GM12878 (cell line): Measurements from ENCODE around the gene SPINT2. TPM values are rescaled to one million over a fixed set of nuclear protein-coding genes. Genes with fewer than 3 reads are reported as not detected.

Source experiments
- ATAC-seq: fragments of 200-7000 bp; cut with Tn5 transposase; 3 replicates; pipeline ENCODE4 v1.9.1; 2020; ENCODE audit warnings: mild to moderate bottlenecking, moderate library complexity
- BruUV-seq: library from RNA; stranded (reverse); fragments of 400-500 nt; replicated peaks from 2 replicates; lab custom pipeline; 2021; lab: Mats Ljungman, UMichigan
- CTCF ChIA-PET: fragments of 300-600 bp; sonication (Branson Sonifier 250); formaldehyde crosslinking; extraction: SDS; loops from one replicate; lab custom pipeline; 2021; ENCODE audit warnings: inconsistent platforms; lab: Yijun Ruan, JAX
- POLR2A ChIA-PET: fragments of 350-600 bp; formaldehyde crosslinking; extraction: SDS; loops from one replicate; lab custom pipeline; 2021; ENCODE audit warnings: inconsistent platforms; lab: Charles Lee
- RAD21 ChIA-PET: fragments of 300-600 bp; sonication (Branson Sonifier 250); formaldehyde crosslinking; loops from one replicate; lab custom pipeline; 2023; ENCODE audit warnings: antibody characterized with exemption; ENCODE audit not compliant: unreplicated experiment; lab: Charles Lee
- SMC1A ChIA-PET: fragments of 300-600 bp; sonication (Branson Sonifier 250); formaldehyde crosslinking; loops from one replicate; lab custom pipeline; 2023; ENCODE audit not compliant: unreplicated experiment, uncharacterized antibody; lab: Charles Lee
- DNase-seq: peaks from one replicate; pipeline ENCODE4 v3.0.0-alpha.2; 2011; ENCODE audit warnings: low read depth, low spot score
- FAIRE-seq: peaks from 3 replicates; lab custom pipeline; 2011; peaks lifted over from hg19 to GRCh38; lab: Jason Lieb, UNC
- H2AFZ ChIP-seq: 2 replicates; pipeline ENCODE4 v1.6.0; 2011; ENCODE audit warnings: low read depth, low read length, control low read depth; ENCODE audit not compliant: control insufficient read depth
- H3K27ac ChIP-seq: 2 replicates; pipeline ENCODE4 v1.5.1; 2011; ENCODE audit warnings: control low read depth; ENCODE audit not compliant: control insufficient read depth, insufficient read depth
- H3K27me3 ChIP-seq, 2 experiments: replicated peaks in 1 of 2; 2 replicates each; pipeline versions ENCODE4 v1.6.0 to v1.6.1; 2011; ENCODE audit warnings: low read length in 1 of 2; ENCODE audit not compliant: control insufficient read depth in 2 of 2, insufficient read depth in 2 of 2
- H3K36me3 ChIP-seq, 2 experiments: 2 replicates each; pipeline ENCODE4 v1.5.1; 2011; ENCODE audit warnings: low read length in 1 of 2; ENCODE audit not compliant: control insufficient read depth in 2 of 2, insufficient read depth in 2 of 2
- H3K4me1 ChIP-seq: 2 replicates; pipeline ENCODE4 v1.6.1; 2011; ENCODE audit warnings: mild to moderate bottlenecking, low read length, moderate library complexity, mixed read lengths; ENCODE audit not compliant: control insufficient read depth, insufficient read depth
- H3K4me2 ChIP-seq: 2 replicates; pipeline ENCODE4 v1.6.0; 2011; ENCODE audit warnings: control low read depth; ENCODE audit not compliant: control insufficient read depth, insufficient read depth
- H3K4me3 ChIP-seq: fragments of 200-600 bp; sonication (generic); 2 replicates; pipeline ENCODE4 v1.5.1; 2016
- H3K79me2 ChIP-seq: 2 replicates; pipeline ENCODE4 v1.6.0; 2011; ENCODE audit warnings: low read length; ENCODE audit not compliant: control insufficient read depth, insufficient read depth
- H3K9ac ChIP-seq: 2 replicates; pipeline ENCODE4 v1.8.0; 2011; ENCODE audit warnings: low read length, control low read depth, mixed read lengths; ENCODE audit not compliant: control insufficient read depth, insufficient read depth
- H3K9me3 ChIP-seq: replicated peaks from 3 replicates; pipeline ENCODE4 v1.5.1; 2011; ENCODE audit warnings: mild to moderate bottlenecking, low read length; ENCODE audit not compliant: control insufficient read depth, insufficient read depth
- H4K20me1 ChIP-seq: 2 replicates; pipeline ENCODE4 v1.6.0; 2011; ENCODE audit not compliant: control insufficient read depth, insufficient read depth
- BACH1 ChIP-seq: fragments of 450-650 bp; IDR thresholded peaks from 2 replicates; pipeline ENCODE4 v1.6.1; 2017; ENCODE audit warnings: mild to moderate bottlenecking, borderline replicate concordance
- BRCA1 ChIP-seq: IDR thresholded peaks from 2 replicates; pipeline ENCODE4 v1.6.1; 2011; ENCODE audit warnings: low read depth, low read length, improper control_type of control experiment
- CHD1 ChIP-seq: IDR thresholded peaks from 2 replicates; pipeline ENCODE4 v1.6.1; 2012; ENCODE audit warnings: low read depth, low read length, improper control_type of control experiment
- CREM ChIP-seq: IDR thresholded peaks from 2 replicates; pipeline ENCODE4 v1.6.1; 2014; ENCODE audit warnings: antibody characterized with exemption, low read depth
- EP300 ChIP-seq, 2 experiments: fragments of 150-350 bp in 1 of 2; IDR thresholded peaks; 2 replicates each; pipeline ENCODE4 v1.6.1; 2011 to 2012; ENCODE audit warnings: low read depth in 2 of 2, low read length in 2 of 2, borderline replicate concordance in 1 of 2, improper control_type of control experiment in 1 of 2, inconsistent platforms in 1 of 2; ENCODE audit not compliant: control insufficient read depth in 1 of 2
- IRF4 ChIP-seq: IDR thresholded peaks from 2 replicates; pipeline ENCODE4 v1.6.1; 2011; ENCODE audit warnings: low read depth, low read length
- NBN ChIP-seq: fragments of 450-650 bp; IDR thresholded peaks from 2 replicates; pipeline ENCODE4 v1.6.1; 2016
- SIX5 ChIP-seq: IDR thresholded peaks from 2 replicates; pipeline ENCODE4 v1.6.1; 2011; ENCODE audit warnings: mild to moderate bottlenecking, low read depth, low read length, moderate library complexity; ENCODE audit not compliant: severe bottlenecking
- SMAD1 ChIP-seq: fragments of 450-650 bp; IDR thresholded peaks from 2 replicates; pipeline ENCODE4 v1.6.1; 2018; ENCODE audit warnings: mild to moderate bottlenecking, low read depth; ENCODE audit not compliant: partially characterized antibody
- TCF12 ChIP-seq: IDR thresholded peaks from 2 replicates; pipeline ENCODE4 v1.6.1; 2011; ENCODE audit warnings: low read depth, mild to moderate bottlenecking, low read length
- WGBS: methylation state at CpG from one replicate; pipeline ENCODE4 v1.1.6; 2016; ENCODE audit warnings: low lambda C conversion rate; ENCODE audit not compliant: insufficient replicate concordance, insufficient coverage; ENCODE audit errors: missing lambda C conversion rate; 5-methylcytosine and 5-hydroxymethylcytosine counted together
- in situ Hi-C: fragments of 300-500 bp; cut with MboI; formaldehyde crosslinking; loops from 9 replicates; pipeline ENCODE4 v1.14.3; 2018; ENCODE audit warnings: mixed read lengths
- intact Hi-C: fragments of 100-400 bp; cut with micrococcal nuclease; formaldehyde crosslinking; loops from one replicate; pipeline ENCODE4 v1.14.2; 2022; ENCODE audit not compliant: unreplicated experiment
- polyA plus RNA-seq, 11 experiments: library from polyadenylated mRNA; depleted of rRNA in 4 of 11; unstranded in 6 of 11; stranded (reverse) in 5 of 11; fragments of >200 nt; fragmentation: Nextera tagmentation in 4 of 11; fragmentation: Illumina TruSeq in 1 of 11; extraction: Ambion mirVana in 4 of 11; extraction: Trizol in 1 of 11; gene quantifications; 1 replicate in 1 of 11; 2 replicates in 10 of 11; pipeline versions ENCODE4 v1.2.1 to v1.2.3, GENCODE V29; 2011 to 2016; ENCODE audit warnings: inconsistent platforms in 2 of 11, missing spikeins in 2 of 11, low read depth in 1 of 11
- total RNA-seq, 4 experiments: library from RNA; depleted of rRNA in 3 of 4; stranded (reverse); fragments of >200 nt in 3 of 4; fragmentation: Illumina TruSeq in 1 of 4; extraction: Trizol in 1 of 4; gene quantifications; 2 replicates each; pipeline versions ENCODE4 v1.2.1 to v1.2.3, GENCODE V29; 2013 to 2021
- TF ChIP-seq, protein P1 (sequence below): fragments of 450-650 bp; IDR thresholded peaks from 2 replicates; pipeline ENCODE4 v1.6.1; 2017; ENCODE audit warnings: mild to moderate bottlenecking
- TF ChIP-seq, protein P2 (sequence below), 3 experiments: IDR thresholded peaks in 2 of 3; conservative IDR thresholded peaks in 1 of 3; 2 replicates each; pipeline ENCODE4 v1.5.1; 2011; ENCODE audit warnings: low read depth in 3 of 3, low read length in 3 of 3, mild to moderate bottlenecking in 3 of 3, control low read depth in 2 of 3, moderate library complexity in 2 of 3, inconsistent platforms in 1 of 3, mixed read lengths in 1 of 3; ENCODE audit not compliant: control insufficient read depth in 2 of 3, insufficient read depth in 1 of 3; ENCODE audit errors: extremely low read depth in 1 of 3
- TF ChIP-seq, protein P3 (sequence below): fragments of 450-650 bp; IDR thresholded peaks from 2 replicates; pipeline ENCODE4 v1.6.1; 2017; ENCODE audit warnings: low read depth, mild to moderate bottlenecking, moderate library complexity

Gene SPINT2
- total and polyA plus RNA-seq, 10 of the 15 experiments (the other 5 are each of a cell fraction or from before 2014, with no cell fraction given), result 0.15 to 26.5 (median 17.5) TPM

DNA sequence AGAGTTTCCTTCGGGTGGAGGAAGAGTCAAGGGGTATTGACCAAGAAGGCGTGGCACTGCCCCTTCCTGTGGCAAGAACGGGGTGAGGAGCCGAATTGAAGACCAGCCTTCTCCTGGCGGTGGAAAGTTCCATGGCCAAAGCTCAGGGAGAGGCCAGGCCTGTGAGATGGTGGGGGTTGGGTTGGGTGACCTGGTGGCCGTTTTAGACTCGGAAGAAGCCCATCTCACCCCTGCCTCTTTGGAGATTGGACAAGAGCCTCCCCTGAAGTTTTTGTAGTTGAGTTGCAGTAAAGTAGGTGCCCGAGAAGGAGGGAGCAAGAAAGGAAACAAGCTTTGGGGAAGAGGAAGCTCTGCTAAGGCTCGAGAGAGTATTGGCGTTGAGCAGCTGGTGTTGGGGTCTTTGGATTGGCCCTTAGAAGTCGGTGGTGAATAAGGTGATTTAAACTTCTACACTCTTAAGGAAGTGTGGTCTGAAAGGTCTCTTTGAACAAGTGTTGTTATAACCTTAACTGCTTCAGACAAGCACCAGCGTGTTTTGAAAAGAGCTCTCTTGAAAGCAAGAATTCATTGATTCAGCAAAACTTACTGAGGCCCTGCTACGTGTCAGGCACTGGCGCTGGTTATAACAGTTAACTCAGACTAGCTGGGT is 964 bp downstream of the SPINT2 start:
- no peak for DNase-seq
- CTCF ChIA-PET, result interaction anchor here (0.6 to 2.1 kb wide), 4 partner anchors 11 to 55 kb away, joined by 3 to 6 read pairs (median 3); no protein-coding TSS in a partner anchor
- Histone ChIP-seq H4K20me1 (no peaks in the 10 kb centered on the region), H3K36me3 (no peaks in the 10 kb centered on the region), H3K79me2 (no peaks in the 10 kb centered on the region), H3K27me3 (peaks cover 0 to 2% of the 10 kb centered on the region in 2 experiments; a peak in 2 of 4 replicates), H3K9me3 (no peaks in the 10 kb centered on the region)
- POLR2A ChIA-PET, result interaction anchor here (0.6 kb wide), 1 partner anchor 32 kb away, joined by 5 read pairs; no protein-coding TSS in a partner anchor
- RAD21 ChIA-PET, result interaction anchor here (0.7 to 0.9 kb wide), 2 partner anchors 22 to 71 kb away, joined by 3 to 4 read pairs; partner anchors contain the start of gene CATSPERG
- intact Hi-C loops (no loop called here), in situ Hi-C loops (no loop called here)
- FAIRE-seq, result no peak
- ATAC-seq, result no peak
- WGBS, result 46% methylated on average over 14 of the region's 14 CpGs
- TF ChIP-seq CHD1 (no peak), NBN (no peak), BRCA1 (no peak), SMAD1 (no peak), IRF4 (no peak), BACH1 (no peak), CREM (no peak), TCF12 (no peak), SIX5 (no peak), EP300 (IDR thresholded peaks at IDR 0.05; ENCODE audit: borderline replicate concordance in 1 of 2, control insufficient read depth in 1 of 2, low read depth in 2 of 2, low read length in 2 of 2) (no peak)
- TF ChIP-seq, protein P1, sequence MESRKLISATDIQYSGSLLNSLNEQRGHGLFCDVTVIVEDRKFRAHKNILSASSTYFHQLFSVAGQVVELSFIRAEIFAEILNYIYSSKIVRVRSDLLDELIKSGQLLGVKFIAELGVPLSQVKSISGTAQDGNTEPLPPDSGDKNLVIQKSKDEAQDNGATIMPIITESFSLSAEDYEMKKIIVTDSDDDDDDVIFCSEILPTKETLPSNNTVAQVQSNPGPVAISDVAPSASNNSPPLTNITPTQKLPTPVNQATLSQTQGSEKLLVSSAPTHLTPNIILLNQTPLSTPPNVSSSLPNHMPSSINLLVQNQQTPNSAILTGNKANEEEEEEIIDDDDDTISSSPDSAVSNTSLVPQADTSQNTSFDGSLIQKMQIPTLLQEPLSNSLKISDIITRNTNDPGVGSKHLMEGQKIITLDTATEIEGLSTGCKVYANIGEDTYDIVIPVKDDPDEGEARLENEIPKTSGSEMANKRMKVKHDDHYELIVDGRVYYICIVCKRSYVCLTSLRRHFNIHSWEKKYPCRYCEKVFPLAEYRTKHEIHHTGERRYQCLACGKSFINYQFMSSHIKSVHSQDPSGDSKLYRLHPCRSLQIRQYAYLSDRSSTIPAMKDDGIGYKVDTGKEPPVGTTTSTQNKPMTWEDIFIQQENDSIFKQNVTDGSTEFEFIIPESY, result no peak
- TF ChIP-seq, protein P2, sequence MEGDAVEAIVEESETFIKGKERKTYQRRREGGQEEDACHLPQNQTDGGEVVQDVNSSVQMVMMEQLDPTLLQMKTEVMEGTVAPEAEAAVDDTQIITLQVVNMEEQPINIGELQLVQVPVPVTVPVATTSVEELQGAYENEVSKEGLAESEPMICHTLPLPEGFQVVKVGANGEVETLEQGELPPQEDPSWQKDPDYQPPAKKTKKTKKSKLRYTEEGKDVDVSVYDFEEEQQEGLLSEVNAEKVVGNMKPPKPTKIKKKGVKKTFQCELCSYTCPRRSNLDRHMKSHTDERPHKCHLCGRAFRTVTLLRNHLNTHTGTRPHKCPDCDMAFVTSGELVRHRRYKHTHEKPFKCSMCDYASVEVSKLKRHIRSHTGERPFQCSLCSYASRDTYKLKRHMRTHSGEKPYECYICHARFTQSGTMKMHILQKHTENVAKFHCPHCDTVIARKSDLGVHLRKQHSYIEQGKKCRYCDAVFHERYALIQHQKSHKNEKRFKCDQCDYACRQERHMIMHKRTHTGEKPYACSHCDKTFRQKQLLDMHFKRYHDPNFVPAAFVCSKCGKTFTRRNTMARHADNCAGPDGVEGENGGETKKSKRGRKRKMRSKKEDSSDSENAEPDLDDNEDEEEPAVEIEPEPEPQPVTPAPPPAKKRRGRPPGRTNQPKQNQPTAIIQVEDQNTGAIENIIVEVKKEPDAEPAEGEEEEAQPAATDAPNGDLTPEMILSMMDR (IDR thresholded peaks at IDR 0.05 in 2 of 3, conservative IDR thresholded peaks at IDR 0.05 in 1 of 3; ENCODE audit: control insufficient read depth in 2 of 3, extremely low read depth in 1 of 3, insufficient read depth in 1 of 3, low read depth in 3 of 3, low read length in 3 of 3), result no peak
- TF ChIP-seq, protein P3, sequence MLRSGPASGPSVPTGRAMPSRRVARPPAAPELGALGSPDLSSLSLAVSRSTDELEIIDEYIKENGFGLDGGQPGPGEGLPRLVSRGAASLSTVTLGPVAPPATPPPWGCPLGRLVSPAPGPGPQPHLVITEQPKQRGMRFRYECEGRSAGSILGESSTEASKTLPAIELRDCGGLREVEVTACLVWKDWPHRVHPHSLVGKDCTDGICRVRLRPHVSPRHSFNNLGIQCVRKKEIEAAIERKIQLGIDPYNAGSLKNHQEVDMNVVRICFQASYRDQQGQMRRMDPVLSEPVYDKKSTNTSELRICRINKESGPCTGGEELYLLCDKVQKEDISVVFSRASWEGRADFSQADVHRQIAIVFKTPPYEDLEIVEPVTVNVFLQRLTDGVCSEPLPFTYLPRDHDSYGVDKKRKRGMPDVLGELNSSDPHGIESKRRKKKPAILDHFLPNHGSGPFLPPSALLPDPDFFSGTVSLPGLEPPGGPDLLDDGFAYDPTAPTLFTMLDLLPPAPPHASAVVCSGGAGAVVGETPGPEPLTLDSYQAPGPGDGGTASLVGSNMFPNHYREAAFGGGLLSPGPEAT, result no peak
- TF ChIP-seq, all 136 proteins: peak for 0
- H3K4me3 ChIP-seq, result no peak overlapping the region
- H3K4me2 ChIP-seq, result 0 out of 2 replicates have a peak overlapping the region, but pooled peaks have one; percentile 97
- H3K9ac ChIP-seq, result no peak overlapping the region
- H2AFZ ChIP-seq, result no peak overlapping the region
- SMC1A ChIA-PET, result interaction anchor here (0.7 to 1.8 kb wide), 2 partner anchors 21 to 29 kb away, joined by 3 to 5 read pairs; no protein-coding TSS in a partner anchor
- H3K27ac ChIP-seq, result no peak overlapping the region
- no TSS peak for BruUV-seq
- H3K4me1 ChIP-seq, result peaks cover 9% of the 10 kb centered on the region
